GM10248 (cell line): Measurements from ENCODE around the gene SCFD2.

Source experiments
- CTCF ChIA-PET: fragments of 300-600 bp; sonication (Branson Sonifier 250); formaldehyde crosslinking; extraction: SDS; loops from one replicate; lab custom pipeline; 2021; ENCODE audit warnings: antibody characterized with exemption; lab: Yijun Ruan, JAX
- POLR2A ChIA-PET: fragments of 350-650 bp; sonication (Branson Sonifier 250); formaldehyde crosslinking; extraction: SDS; loops from one replicate; lab custom pipeline; 2020; ENCODE audit warnings: antibody characterized with exemption; lab: Yijun Ruan, JAX
- DNase-seq: peaks from one replicate; pipeline ENCODE4 v3.0.0; 2012; ENCODE audit errors: extremely low spot score
- CTCF ChIP-seq: IDR thresholded peaks from 2 replicates; pipeline ENCODE4 v1.5.1; 2012; ENCODE audit warnings: mild to moderate bottlenecking, low read depth; ENCODE audit errors: extremely low read depth, missing control alignments, control extremely low read depth

The SCFD2 gene

GRCh38 chr4:52952540-52952939 lies 413.3 kb downstream of the SCFD2 start:
- CTCF ChIA-PET = interaction anchor here (1.2 to 2.1 kb wide), 3 partner anchors 9 to 32 kb away, joined by 3 to 6 read pairs (median 6); no protein-coding TSS in a partner anchor

GRCh38 chr4:52951016-52951415 lies 414.8 kb downstream of the SCFD2 start:
- POLR2A ChIA-PET = no interaction called here

More at GRCh38 chr4:52952540-52952939, 413.3 kb downstream of the SCFD2 start:
- POLR2A ChIA-PET = no interaction called here
- TF ChIP-seq CTCF = no peak
- DNase-seq = no peak

GRCh38 chr4:52950226-52950625 lies 415.6 kb downstream of the SCFD2 start:
- ChIA-PET CTCF (interaction anchor here (1.6 kb wide), 1 partner anchor 39 kb away, joined by 3 read pairs; no protein-coding TSS in a partner anchor), POLR2A (no interaction called here)
- TF ChIP-seq CTCF = no peak
- no peak for DNase-seq

More at GRCh38 chr4:52951016-52951415, 414.8 kb downstream of the SCFD2 start:
- CTCF ChIA-PET = interaction anchor here (1.4 to 2.1 kb wide), 2 partner anchors 11 to 34 kb away, joined by 3 to 6 read pairs; no protein-coding TSS in a partner anchor
- TF ChIP-seq CTCF = no peak
- DNase-seq = no peak

GRCh38 chr4:52949336-52949735 lies 416.5 kb downstream of the SCFD2 start:
- ChIA-PET POLR2A (no interaction called here), CTCF (interaction anchor here (1.6 kb wide), 1 partner anchor 38 kb away, joined by 3 read pairs; no protein-coding TSS in a partner anchor)
- no peak for DNase-seq
- no peak for TF ChIP-seq CTCF

GRCh38 chr4:52948057-52948423 lies 417.8 kb downstream of the SCFD2 start:
- no peak for TF ChIP-seq CTCF
- POLR2A ChIA-PET = no interaction called here

GRCh38 chr4:52947401-52948056 lies 418.3 kb downstream of the SCFD2 start:
- POLR2A ChIA-PET = no interaction called here
- CTCF ChIA-PET = no interaction called here
- DNase-seq = no peak
- TF ChIP-seq CTCF = no peak

More at GRCh38 chr4:52948057-52948423, 417.8 kb downstream of the SCFD2 start:
- no peak for DNase-seq
- CTCF ChIA-PET = no interaction called here
